Panc1 (cell line): ENCODE measurements around the gene NEB.

Experiments used
- CTCF ChIP-seq: fragments of 450-650 bp; IDR thresholded peaks from 2 replicates; pipeline ENCODE4 v1.5.1; 2017; ENCODE audit warnings: mild to moderate bottlenecking
- POLR2AphosphoS5 ChIP-seq: IDR thresholded peaks from 2 replicates; pipeline ENCODE4 v1.6.1; 2012; ENCODE audit warnings: mild to moderate bottlenecking, low read depth, low read length, moderate library complexity
- REST ChIP-seq, 2 experiments: IDR thresholded peaks; 2 replicates each; pipeline ENCODE4 v1.6.1; 2011 to 2012; ENCODE audit warnings: low read depth in 2 of 2, control low read depth in 1 of 2, low read length in 1 of 2, mild to moderate bottlenecking in 1 of 2, moderate library complexity in 1 of 2; ENCODE audit not compliant: insufficient read depth in 1 of 2
- SIN3A ChIP-seq: IDR thresholded peaks from 2 replicates; pipeline ENCODE4 v1.6.1; 2012; ENCODE audit warnings: low read depth, mild to moderate bottlenecking, low read length, moderate library complexity, borderline replicate concordance; ENCODE audit not compliant: insufficient read depth
- TCF7L2 ChIP-seq: IDR thresholded peaks from 2 replicates; pipeline ENCODE4 v1.6.1; 2011; ENCODE audit warnings: mild to moderate bottlenecking, low read depth, low read length, inconsistent platforms

- TF ChIP-seq CTCF (no peak), POLR2AphosphoS5 (no peak), REST (IDR thresholded peaks at IDR 0.05; ENCODE audit: insufficient read depth in 1 of 2, low read depth in 2 of 2, low read length in 1 of 2) (no peak), TCF7L2 (no peak), SIN3A (no peak)
Observed at GRCh38 chr2:151616760-151617339, 117.4 kb downstream of the NEB start.
